Left renal pelvis (tissue), 4 donors: ENCODE measurements around the gene SFXN5. TPM values are rescaled to one million over a fixed set of nuclear protein-coding genes. Genes with fewer than 3 reads are reported as not detected.

Experiments used
- DNase-seq, 4 donors: peaks; one replicate each; pipeline ENCODE4 v3.0.0-alpha.2; 2013; ENCODE audit warnings: low read depth in 4 of 4, low spot score in 3 of 4
- polyA plus RNA-seq, 4 donors: library from polyadenylated mRNA; unstranded; fragments of 120-200 nt; gene quantifications; one replicate each; pipeline ENCODE4 v1.2.1, GENCODE V29; 2013; ENCODE audit not compliant: insufficient read length in 4 of 4

SFXN5 gene
- polyA plus RNA-seq, 4 donors = 8.6 to 32.0 (median 23.4) TPM

GRCh38 chr2:73063472-73063871, 8.0 kb downstream of the SFXN5 start:
- no peak for DNase-seq

DNA sequence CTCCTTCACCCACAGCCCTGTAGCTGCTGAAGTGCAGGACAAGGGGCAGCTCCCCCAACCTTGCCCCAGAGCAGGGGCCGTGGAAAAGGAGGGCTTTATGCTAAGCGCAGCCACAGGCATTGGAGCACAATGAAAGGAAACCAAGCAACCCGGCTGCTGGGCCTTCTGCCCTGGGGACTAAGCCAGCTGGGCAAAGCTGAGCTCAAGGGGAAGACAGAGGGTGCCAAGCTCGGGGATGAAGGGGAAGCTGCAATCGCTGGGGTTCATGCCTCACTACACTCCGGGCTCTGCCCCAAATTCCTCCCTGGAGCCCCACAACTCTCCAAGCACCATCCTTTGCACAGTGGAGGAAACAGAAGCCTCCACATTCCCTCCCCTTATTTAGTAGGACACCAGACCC, 12.4 kb downstream of the SFXN5 start:
- no peak for DNase-seq

GRCh38 chr2:73054980-73055379, 16.5 kb downstream of the SFXN5 start:
- DNase-seq = no peak

GRCh38 chr2:73053316-73054114, 18.0 kb downstream of the SFXN5 start:
- no peak for DNase-seq

DNA sequence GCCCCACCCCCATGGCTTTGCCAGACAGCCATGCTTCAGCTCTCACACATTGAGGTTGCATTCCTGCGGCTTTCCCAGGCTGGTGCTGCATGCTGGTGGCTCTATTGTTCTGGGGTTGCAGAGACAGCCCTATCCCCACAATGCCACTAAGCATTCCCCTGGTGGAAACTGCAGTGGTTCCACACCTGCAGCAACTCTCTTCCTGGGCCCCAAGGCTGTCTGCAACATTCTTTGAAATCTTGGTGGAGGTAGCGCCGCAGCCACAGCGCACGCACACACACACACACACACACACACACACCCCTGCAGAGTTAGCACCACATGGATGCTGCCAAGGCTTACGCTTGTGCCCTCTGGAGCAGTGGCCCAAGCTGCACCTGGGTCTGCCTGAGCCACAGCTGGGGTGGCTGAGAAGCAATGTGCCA, 21.4 kb downstream of the SFXN5 start:
- DNase-seq = peak in 1 of 4 donors; percentile 3

- no peak for DNase-seq
Measured at GRCh38 chr2:73043929-73044832, 27.3 kb downstream of the SFXN5 start.

DNA sequence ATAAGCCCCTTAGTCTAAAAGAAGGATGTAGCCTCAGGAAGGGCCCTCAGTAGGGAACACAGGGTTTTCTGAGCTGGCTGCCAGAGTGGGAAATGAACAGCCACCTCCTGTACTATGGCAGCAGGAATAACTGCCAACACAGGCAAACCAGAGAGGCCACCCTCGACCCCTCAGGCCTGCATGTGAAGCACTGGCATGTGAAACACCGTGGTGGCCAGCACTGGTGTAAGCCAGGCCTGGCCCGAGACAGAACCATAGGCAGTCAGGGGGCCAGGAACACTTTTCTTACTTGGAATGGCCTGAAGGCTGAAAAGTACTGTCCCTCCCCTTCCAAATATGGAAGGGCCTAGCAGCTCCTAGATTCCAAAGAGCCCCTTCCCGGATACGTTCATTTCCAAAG, 28.2 kb downstream of the SFXN5 start:
- no peak for DNase-seq

GRCh38 chr2:73037947-73038585, 33.4 kb downstream of the SFXN5 start:
- no peak for DNase-seq

DNA sequence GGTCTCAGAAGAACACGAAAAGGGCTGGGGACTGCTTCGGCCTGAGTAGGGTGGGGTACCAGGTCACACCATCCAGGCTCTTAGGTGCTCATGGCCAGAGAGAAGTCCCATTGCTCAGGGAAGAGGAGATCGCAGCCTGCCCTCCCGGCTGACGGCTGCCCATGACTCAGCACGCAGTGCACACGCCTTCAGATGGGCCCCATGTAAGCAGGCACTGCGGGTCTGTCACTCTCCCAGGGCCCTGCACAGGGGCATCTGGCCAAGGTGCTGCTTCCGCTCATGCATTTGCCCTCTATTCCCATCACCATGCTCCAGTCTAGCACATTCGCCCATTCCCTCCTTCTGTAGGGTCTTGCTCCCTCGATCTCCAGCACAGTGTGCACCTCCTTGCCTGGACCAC, 34.7 kb downstream of the SFXN5 start:
- DNase-seq = no peak

DNA sequence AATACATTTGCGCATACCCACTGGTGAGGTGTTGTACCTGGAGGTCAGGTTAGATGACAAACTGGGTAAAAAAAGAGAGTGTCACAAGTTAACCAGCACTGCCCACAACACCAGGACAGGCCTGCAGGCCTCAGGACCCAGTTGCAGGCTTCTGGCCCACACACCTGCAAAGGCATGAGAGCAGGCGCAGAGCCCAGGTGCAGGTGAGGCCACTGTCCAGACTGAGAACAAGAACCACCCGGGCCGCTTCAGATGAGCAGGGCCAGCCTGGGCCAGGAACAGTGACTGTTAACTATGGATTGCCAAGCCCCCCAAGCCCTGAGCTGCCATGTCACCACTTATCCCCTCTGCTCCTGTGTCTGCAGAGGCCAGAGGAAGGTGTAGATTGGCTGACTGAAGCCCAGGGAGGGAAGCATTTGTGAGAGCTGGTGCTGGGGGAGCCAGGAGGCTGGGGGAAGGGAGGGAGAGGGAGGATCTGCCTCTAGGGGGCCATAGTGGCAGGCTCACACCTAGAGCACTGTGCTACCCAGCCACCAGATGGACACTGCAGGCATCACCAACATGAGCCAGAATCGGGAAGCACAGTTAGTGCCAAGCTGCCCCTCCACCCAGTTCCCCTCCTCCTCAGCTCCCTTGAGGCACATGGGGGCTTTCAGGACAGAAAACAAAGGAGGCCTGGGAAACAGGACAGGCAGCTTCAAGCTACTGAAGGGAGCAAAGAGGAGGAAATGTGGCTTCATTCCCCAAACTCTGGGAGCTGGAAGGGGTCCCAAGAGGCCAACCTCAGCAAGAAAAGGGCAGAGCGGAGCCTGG, 35.4 kb downstream of the SFXN5 start:
- no peak for DNase-seq

DNA sequence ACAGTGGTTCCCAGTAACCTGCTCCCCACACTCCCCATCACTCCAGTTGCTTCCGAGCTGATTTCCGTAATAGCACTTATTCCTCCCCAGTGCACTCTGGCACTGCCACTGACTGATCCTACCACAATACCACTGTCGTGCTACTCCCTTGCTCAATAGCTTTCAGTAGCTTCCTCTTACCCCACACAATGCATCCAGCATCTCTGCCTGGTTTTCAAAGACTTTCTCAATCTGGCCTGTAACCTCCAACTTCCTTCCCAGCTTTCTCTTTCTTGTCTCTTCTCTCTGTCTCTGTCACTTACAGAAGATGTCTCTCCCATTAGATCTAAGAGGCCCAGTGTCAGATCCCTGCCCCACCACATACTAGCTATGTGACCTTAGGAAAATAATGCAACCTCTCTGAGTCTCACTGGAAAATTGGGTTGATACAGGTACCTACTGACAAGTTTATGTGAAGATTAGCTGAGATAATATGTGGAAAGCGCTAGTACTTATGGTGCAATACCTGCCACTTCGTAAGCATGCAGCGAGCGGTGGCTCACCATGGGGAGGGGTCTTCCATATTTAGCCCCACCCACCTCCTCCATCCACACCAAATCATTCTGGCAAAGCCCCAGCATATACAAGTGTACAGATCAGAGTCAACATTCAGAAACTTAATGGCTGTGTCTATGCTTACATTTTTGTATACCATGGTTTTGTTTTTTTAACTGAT, 36.7 kb downstream of the SFXN5 start:
- DNase-seq = no peak

- no peak for DNase-seq
Measured at GRCh38 chr2:73033766-73034381, 37.6 kb downstream of the SFXN5 start.

- no peak for DNase-seq
Measured at GRCh38 chr2:73033142-73033765, 38.3 kb downstream of the SFXN5 start.

DNA sequence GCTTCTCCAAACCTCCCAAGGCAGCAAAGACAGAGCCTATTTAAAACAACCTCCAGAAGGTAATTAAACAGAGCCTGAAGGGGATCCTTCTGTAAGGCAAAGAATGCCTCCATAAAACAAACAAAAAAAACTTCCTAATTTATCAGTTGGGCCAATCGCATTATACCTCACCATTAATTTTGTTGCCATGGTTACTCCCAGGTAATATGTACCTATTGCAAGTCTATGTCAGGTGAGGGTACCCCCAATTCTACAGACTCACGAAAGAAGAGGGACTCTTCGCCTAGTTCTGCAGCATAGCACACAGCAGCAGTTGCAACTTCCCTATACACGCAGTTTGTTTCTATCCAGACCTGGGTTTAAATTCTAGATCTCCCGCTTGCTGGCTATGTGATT, 38.8 kb downstream of the SFXN5 start:
- DNase-seq = no peak

GRCh38 chr2:73031725-73032701, 39.5 kb downstream of the SFXN5 start:
- DNase-seq = no peak

- DNase-seq = no peak
Measured at GRCh38 chr2:73031095-73031678, 40.3 kb downstream of the SFXN5 start.

- no peak for DNase-seq
Measured at GRCh38 chr2:73028841-73029240, 42.7 kb downstream of the SFXN5 start.
